ENCODE measurements around the gene FAAP20. TPM values are rescaled to one million over a fixed set of nuclear protein-coding genes. Genes with fewer than 3 reads are reported as not detected.

FAAP20 gene
- total and polyA plus RNA-seq, 2 experiments from 2014 or later: 24.9 to 117 TPM

DNA sequence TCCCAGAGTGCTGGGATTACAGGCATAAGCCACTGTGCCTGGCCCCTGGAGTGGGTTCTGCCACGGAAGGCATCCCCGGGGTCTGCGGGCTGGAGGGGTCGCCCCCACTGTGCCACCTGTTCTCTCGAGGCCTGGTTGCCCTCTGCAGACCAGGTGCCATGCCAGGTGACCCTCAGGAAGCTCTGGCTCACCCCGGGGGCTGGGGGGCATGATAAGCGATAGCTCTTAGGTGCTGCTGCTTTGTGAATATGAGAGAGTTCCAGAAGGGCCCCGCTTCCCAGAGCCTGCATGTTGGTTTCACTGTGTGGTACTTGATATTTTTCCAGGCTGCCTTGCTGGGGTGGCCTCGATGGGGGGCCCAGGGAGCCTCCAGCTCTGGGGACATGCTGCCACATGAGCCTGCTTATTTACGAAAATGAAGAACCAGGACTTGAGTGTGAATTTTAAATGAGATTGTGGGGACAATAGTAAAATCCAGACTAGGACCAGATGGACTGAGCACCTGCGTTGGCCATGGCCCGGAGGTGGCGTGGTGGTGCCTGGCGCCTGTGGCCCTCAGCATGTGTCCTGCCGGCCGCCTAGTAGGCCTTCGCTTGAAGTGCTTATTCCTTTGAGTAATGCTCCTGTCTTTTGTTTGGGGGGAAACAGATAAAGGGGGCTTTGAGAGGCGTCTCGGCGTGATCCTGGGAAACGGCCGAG, 40.9 kb upstream of the FAAP20 start:
- 94% methylated on average over 22 of the region's 22 CpGs for WGBS (ENCODE audit: low lambda C conversion rate, missing lambda C conversion rate)
- no peaks in the 10 kb centered on the region for H3K9me3 ChIP-seq (ENCODE audit: low read depth)
- peak overlapping the region; percentile 100 for H3K4me2 ChIP-seq
- H3K79me2 ChIP-seq: peaks cover 100% of the 10 kb centered on the region
- peaks cover 71% of the 10 kb centered on the region for H3K4me1 ChIP-seq (ENCODE audit: insufficient read depth)
- H3K36me3 ChIP-seq (replicated peaks; ENCODE audit: insufficient read depth, low read depth): no peaks in the 10 kb centered on the region
- H3K4me3 ChIP-seq: no peak overlapping the region
- DNase-seq (ENCODE audit: low spot score): no peak
- TF ChIP-seq, protein P1, sequence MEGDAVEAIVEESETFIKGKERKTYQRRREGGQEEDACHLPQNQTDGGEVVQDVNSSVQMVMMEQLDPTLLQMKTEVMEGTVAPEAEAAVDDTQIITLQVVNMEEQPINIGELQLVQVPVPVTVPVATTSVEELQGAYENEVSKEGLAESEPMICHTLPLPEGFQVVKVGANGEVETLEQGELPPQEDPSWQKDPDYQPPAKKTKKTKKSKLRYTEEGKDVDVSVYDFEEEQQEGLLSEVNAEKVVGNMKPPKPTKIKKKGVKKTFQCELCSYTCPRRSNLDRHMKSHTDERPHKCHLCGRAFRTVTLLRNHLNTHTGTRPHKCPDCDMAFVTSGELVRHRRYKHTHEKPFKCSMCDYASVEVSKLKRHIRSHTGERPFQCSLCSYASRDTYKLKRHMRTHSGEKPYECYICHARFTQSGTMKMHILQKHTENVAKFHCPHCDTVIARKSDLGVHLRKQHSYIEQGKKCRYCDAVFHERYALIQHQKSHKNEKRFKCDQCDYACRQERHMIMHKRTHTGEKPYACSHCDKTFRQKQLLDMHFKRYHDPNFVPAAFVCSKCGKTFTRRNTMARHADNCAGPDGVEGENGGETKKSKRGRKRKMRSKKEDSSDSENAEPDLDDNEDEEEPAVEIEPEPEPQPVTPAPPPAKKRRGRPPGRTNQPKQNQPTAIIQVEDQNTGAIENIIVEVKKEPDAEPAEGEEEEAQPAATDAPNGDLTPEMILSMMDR (IDR thresholded peaks at IDR 0.05; ENCODE audit: poor library complexity): no peak
- TF ChIP-seq EZH2 (IDR thresholded peaks at IDR 0.05; ENCODE audit: borderline replicate concordance): no peak
- no peak for TF ChIP-seq EZH2phosphoT487 (IDR thresholded peaks at IDR 0.05; ENCODE audit: low read depth, severe bottlenecking, unreplicated experiment)
- no peaks in the 10 kb centered on the region for H3K27me3 ChIP-seq
- H4K20me1 ChIP-seq (ENCODE audit: insufficient read depth, poor library complexity, severe bottlenecking): peaks cover 100% of the 10 kb centered on the region
- no peak overlapping the region for H2AFZ ChIP-seq
- H3K9me2 ChIP-seq (replicated peaks; ENCODE audit: insufficient read depth): no peaks in the 10 kb centered on the region
- peak overlapping the region; percentile 87 for H3K27ac ChIP-seq

- WGBS (ENCODE audit: low lambda C conversion rate, missing lambda C conversion rate): 57% methylated on average over 4 of the region's 4 CpGs
- TF ChIP-seq EZH2 (IDR thresholded peaks at IDR 0.05; ENCODE audit: borderline replicate concordance) (no peak), EZH2phosphoT487 (IDR thresholded peaks at IDR 0.05; ENCODE audit: low read depth, severe bottlenecking, unreplicated experiment) (no peak)
- TF ChIP-seq, protein P1 (IDR thresholded peaks at IDR 0.05; ENCODE audit: poor library complexity): no peak
- DNase-seq (ENCODE audit: low spot score): no peak
- Histone ChIP-seq H3K4me3 (no peak overlapping the region), H3K27ac (peak overlapping the region; percentile 87), H3K27me3 (no peaks in the 10 kb centered on the region), H3K4me1 (ENCODE audit: insufficient read depth) (peaks cover 71% of the 10 kb centered on the region), H3K9me2 (replicated peaks; ENCODE audit: insufficient read depth) (no peaks in the 10 kb centered on the region), H3K4me2 (peak overlapping the region; percentile 100), H2AFZ (no peak overlapping the region), H3K36me3 (replicated peaks; ENCODE audit: insufficient read depth, low read depth) (no peaks in the 10 kb centered on the region), H4K20me1 (ENCODE audit: insufficient read depth, poor library complexity, severe bottlenecking) (peaks cover 100% of the 10 kb centered on the region), H3K79me2 (peaks cover 100% of the 10 kb centered on the region), H3K9me3 (ENCODE audit: low read depth) (no peaks in the 10 kb centered on the region)
Observed at GRCh38 chr1:2234762-2235113, 40.2 kb upstream of the FAAP20 start.

GRCh38 chr1:2233997-2234761, 39.6 kb upstream of the FAAP20 start:
- WGBS (ENCODE audit: low lambda C conversion rate, missing lambda C conversion rate): 55% methylated on average over 27 of the region's 27 CpGs
- DNase-seq (ENCODE audit: low spot score): peak; percentile 87

More at GRCh38 chr1:2233997-2234761, 39.6 kb upstream of the FAAP20 start:
- H3K27me3 ChIP-seq: no peaks in the 10 kb centered on the region
- TF ChIP-seq EZH2phosphoT487 (IDR thresholded peaks at IDR 0.05; ENCODE audit: low read depth, severe bottlenecking, unreplicated experiment): no peak
- TF ChIP-seq, protein P1 (IDR thresholded peaks at IDR 0.05; ENCODE audit: poor library complexity): no peak
- TF ChIP-seq EZH2 (IDR thresholded peaks at IDR 0.05; ENCODE audit: borderline replicate concordance): no peak
- H3K4me3 ChIP-seq: no peak overlapping the region
- H3K9me3 ChIP-seq (ENCODE audit: low read depth): no peaks in the 10 kb centered on the region
- no peak overlapping the region for H2AFZ ChIP-seq
- no peaks in the 10 kb centered on the region for H3K36me3 ChIP-seq (replicated peaks; ENCODE audit: insufficient read depth, low read depth)
- H4K20me1 ChIP-seq (ENCODE audit: insufficient read depth, poor library complexity, severe bottlenecking): peaks cover 100% of the 10 kb centered on the region
- H3K4me1 ChIP-seq (ENCODE audit: insufficient read depth): peaks cover 71% of the 10 kb centered on the region
- no peaks in the 10 kb centered on the region for H3K9me2 ChIP-seq (replicated peaks; ENCODE audit: insufficient read depth)
- H3K79me2 ChIP-seq: peaks cover 100% of the 10 kb centered on the region
- H3K4me2 ChIP-seq: peak overlapping the region; percentile 100
- peak overlapping the region; percentile 87 for H3K27ac ChIP-seq

Measured in hepatocyte (in vitro differentiated cells).